Thyroid gland (tissue), 4 donors: ENCODE measurements around the gene UCHL1.
A peak's percentile ranks its signal among the peaks of the same experiment; 100 is the strongest.

ENCODE experiments used
- POLR2A ChIP-seq, 2 donors: fragments of 450-650 bp; IDR thresholded peaks; one replicate each; pipeline ENCODE4 v1.6.1; 2017; ENCODE audit warnings: antibody characterized with exemption in 2 of 2, mild to moderate bottlenecking in 2 of 2, moderate library complexity in 1 of 2
- TF ChIP-seq, protein P1 (sequence below), 6 experiments: fragments of 200-600 bp in 3 of 6; fragments of 450-650 bp in 3 of 6; sonication (generic) in 3 of 6; IDR thresholded peaks; one replicate each; pipeline ENCODE4 v1.5.1; 2016 to 2019; ENCODE audit warnings: antibody characterized with exemption in 6 of 6, mild to moderate bottlenecking in 2 of 6, inconsistent platforms in 1 of 6, moderate library complexity in 1 of 6

DNA sequence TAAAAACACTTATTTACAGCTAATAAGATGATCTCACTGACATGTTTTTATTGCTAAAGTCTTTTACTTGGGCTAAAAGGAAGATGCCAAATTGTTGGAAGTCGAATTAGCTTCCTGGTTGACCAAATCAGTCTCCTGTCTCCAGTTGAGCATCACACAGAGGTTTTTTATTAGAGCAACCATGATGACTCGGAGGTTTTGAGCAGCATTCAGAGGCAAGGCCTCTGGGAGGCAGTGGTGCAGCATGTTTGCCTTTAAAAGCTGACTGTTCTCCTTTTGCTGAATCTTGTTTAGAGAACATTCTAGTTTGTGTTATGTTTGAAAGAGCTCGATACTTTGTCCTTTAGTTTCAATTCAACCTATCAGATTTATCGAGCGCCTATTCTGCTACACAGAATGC, 2.1 kb downstream of the UCHL1 start:
- TF ChIP-seq POLR2A (IDR thresholded peaks at IDR 0.05), result no peak
- TF ChIP-seq, protein P1, sequence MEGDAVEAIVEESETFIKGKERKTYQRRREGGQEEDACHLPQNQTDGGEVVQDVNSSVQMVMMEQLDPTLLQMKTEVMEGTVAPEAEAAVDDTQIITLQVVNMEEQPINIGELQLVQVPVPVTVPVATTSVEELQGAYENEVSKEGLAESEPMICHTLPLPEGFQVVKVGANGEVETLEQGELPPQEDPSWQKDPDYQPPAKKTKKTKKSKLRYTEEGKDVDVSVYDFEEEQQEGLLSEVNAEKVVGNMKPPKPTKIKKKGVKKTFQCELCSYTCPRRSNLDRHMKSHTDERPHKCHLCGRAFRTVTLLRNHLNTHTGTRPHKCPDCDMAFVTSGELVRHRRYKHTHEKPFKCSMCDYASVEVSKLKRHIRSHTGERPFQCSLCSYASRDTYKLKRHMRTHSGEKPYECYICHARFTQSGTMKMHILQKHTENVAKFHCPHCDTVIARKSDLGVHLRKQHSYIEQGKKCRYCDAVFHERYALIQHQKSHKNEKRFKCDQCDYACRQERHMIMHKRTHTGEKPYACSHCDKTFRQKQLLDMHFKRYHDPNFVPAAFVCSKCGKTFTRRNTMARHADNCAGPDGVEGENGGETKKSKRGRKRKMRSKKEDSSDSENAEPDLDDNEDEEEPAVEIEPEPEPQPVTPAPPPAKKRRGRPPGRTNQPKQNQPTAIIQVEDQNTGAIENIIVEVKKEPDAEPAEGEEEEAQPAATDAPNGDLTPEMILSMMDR (IDR thresholded peaks at IDR 0.05), result peak in 4 of 6 experiments; percentile 41 to 62 (median 48)
